ENCODE results near the gene IL17REL. TPM values are rescaled to one million over a fixed set of nuclear protein-coding genes. Genes with fewer than 3 reads are reported as not detected.

Gene IL17REL
- total RNA-seq, 1 donor from 2014 or later: not detected

DNA sequence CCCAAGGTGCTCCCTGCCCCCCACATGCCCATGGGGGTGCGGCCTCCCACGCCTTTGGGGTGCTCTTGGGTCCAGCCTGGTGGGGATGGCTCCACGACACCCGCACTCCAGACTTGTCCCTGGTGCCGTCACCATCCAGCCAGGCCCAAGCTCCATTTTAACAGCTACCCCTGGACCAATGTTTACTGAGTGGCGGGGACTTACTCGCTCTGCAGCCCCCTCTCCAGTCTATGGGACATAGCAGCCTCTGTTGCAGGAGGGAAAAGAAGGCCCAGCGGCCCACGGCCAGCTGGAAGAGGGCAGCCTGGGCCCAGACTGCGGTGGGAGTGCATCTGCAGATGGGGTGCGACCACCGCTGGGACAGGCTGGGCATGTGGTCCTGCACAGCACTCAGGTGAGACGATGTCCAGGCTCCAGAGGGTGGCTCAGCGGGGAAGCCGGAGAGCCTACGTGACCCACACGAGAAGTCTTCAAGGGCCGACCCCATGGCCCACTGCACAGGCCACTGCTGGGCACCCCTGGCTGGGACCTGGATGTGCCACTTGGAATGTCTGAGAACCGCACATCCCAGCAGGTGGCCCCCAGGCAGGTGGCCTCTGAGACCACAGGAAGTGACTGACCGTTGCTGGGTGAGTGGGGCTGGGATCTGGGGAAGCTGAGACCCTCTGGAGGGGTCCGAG is 18.1 kb downstream of the IL17REL start:
- DNase-seq (ENCODE audit: extremely low spot score, unreplicated experiment): peak; percentile 81
- no peak overlapping the region for H3K27ac Mint-ChIP-seq (ENCODE audit: unreplicated experiment)
- TF ChIP-seq, protein P1, sequence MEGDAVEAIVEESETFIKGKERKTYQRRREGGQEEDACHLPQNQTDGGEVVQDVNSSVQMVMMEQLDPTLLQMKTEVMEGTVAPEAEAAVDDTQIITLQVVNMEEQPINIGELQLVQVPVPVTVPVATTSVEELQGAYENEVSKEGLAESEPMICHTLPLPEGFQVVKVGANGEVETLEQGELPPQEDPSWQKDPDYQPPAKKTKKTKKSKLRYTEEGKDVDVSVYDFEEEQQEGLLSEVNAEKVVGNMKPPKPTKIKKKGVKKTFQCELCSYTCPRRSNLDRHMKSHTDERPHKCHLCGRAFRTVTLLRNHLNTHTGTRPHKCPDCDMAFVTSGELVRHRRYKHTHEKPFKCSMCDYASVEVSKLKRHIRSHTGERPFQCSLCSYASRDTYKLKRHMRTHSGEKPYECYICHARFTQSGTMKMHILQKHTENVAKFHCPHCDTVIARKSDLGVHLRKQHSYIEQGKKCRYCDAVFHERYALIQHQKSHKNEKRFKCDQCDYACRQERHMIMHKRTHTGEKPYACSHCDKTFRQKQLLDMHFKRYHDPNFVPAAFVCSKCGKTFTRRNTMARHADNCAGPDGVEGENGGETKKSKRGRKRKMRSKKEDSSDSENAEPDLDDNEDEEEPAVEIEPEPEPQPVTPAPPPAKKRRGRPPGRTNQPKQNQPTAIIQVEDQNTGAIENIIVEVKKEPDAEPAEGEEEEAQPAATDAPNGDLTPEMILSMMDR (IDR thresholded peaks at IDR 0.05): no peak

DNA sequence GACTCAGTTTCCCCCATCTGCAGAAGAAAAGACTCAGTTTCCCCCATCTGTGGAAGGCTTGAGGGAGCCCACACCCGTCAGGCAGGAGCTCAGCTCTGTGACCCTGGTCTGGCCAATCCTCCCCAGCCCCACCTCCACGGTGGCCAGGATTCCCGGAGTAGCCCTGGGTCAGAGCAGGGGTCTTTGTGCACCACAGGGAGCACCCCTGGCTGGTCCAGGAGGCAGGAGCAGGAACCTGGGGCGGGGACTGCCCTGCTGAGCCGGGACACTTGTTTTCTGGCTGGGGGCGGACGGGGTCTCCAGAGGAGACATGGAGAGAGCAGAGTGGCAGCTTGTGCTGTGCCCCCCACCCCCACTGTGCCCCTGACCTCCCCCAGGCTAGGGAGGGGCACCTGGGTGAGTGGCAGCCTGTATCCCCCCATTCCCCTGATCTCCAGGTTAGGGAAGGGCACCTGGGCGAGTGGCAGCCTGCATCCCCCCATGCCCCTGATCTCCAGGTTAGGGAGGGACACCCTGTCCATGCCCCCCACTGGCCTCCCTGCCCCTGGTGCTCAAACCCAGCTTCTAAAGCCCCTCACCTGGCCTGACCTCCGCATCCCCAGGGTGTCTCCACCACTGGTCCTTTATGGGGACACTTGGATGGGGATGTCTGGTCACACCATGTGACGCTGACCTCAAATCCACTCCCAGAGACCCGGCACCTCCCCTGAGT is 18.8 kb downstream of the IL17REL start:
- H3K4me1 Mint-ChIP-seq (ENCODE audit: unreplicated experiment): no peaks in the 10 kb centered on the region
- H3K27ac Mint-ChIP-seq (ENCODE audit: unreplicated experiment): no peak overlapping the region
- H3K9me3 Mint-ChIP-seq (ENCODE audit: unreplicated experiment): peaks cover 11% of the 10 kb centered on the region
- H3K36me3 Mint-ChIP-seq (ENCODE audit: unreplicated experiment): no peaks in the 10 kb centered on the region
- peaks cover 2% of the 10 kb centered on the region for H3K27me3 Mint-ChIP-seq (ENCODE audit: unreplicated experiment)
- TF ChIP-seq, protein P1 (IDR thresholded peaks at IDR 0.05): no peak
- peak; percentile 80 for DNase-seq (ENCODE audit: extremely low spot score, unreplicated experiment)
- H3K4me3 Mint-ChIP-seq (ENCODE audit: unreplicated experiment): no peak overlapping the region

More for the DNA sequence above, 18.1 kb downstream of the IL17REL start:
- H3K4me3 Mint-ChIP-seq (ENCODE audit: unreplicated experiment): no peak overlapping the region
- peaks cover 2% of the 10 kb centered on the region for H3K4me1 Mint-ChIP-seq (ENCODE audit: unreplicated experiment)
- H3K27me3 Mint-ChIP-seq (ENCODE audit: unreplicated experiment): peaks cover 2% of the 10 kb centered on the region
- peaks cover 11% of the 10 kb centered on the region for H3K9me3 Mint-ChIP-seq (ENCODE audit: unreplicated experiment)
- no peaks in the 10 kb centered on the region for H3K36me3 Mint-ChIP-seq (ENCODE audit: unreplicated experiment)

GRCh38 chr22:49992921-49993648 is 19.5 kb downstream of the IL17REL start:
- TF ChIP-seq, protein P1 (IDR thresholded peaks at IDR 0.05): peak; percentile 63
- Mint-ChIP-seq H3K9me3 (ENCODE audit: unreplicated experiment) (peaks cover 11% of the 10 kb centered on the region), H3K36me3 (ENCODE audit: unreplicated experiment) (no peaks in the 10 kb centered on the region), H3K4me1 (ENCODE audit: unreplicated experiment) (no peaks in the 10 kb centered on the region), H3K4me3 (ENCODE audit: unreplicated experiment) (no peak overlapping the region), H3K27me3 (ENCODE audit: unreplicated experiment) (peaks cover 2% of the 10 kb centered on the region), H3K27ac (ENCODE audit: unreplicated experiment) (no peak overlapping the region)
- DNase-seq (ENCODE audit: extremely low spot score, unreplicated experiment): peak; percentile 80

DNA sequence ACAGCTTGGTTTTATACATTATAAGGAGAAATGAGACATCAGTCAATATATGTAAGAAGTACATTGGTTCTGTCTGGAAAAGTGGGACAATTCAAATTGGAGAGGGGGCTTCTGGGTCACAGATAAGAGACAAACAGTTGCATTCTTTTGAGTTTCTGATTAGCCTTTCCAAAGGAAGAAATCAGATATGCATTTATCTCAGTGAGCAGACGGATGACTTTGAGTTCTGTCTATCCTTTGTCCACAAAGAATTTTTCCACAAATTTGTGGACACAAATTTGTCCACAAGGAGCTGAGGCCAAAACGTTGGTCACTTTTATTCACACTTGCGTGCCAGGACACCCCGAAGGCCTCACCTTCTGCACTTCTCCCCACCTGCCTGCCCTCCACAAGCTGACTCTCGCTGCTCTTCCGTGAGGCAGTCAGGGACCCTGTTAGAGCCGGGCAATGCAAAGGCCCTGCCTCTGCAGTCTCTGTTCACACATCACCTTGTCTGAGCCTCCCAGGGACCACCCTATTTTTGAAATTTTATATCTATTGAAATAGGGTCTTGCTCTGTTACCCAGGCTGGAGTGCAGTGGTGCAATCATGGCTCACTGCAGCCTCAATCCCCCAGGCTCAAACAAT is 20.5 kb downstream of the IL17REL start:
- H3K27me3 Mint-ChIP-seq (ENCODE audit: unreplicated experiment): peaks cover 2% of the 10 kb centered on the region
- H3K36me3 Mint-ChIP-seq (ENCODE audit: unreplicated experiment): no peaks in the 10 kb centered on the region
- H3K27ac Mint-ChIP-seq (ENCODE audit: unreplicated experiment): no peak overlapping the region
- peaks cover 11% of the 10 kb centered on the region for H3K9me3 Mint-ChIP-seq (ENCODE audit: unreplicated experiment)
- H3K4me3 Mint-ChIP-seq (ENCODE audit: unreplicated experiment): no peak overlapping the region
- no peaks in the 10 kb centered on the region for H3K4me1 Mint-ChIP-seq (ENCODE audit: unreplicated experiment)
- TF ChIP-seq, protein P1 (IDR thresholded peaks at IDR 0.05): no peak
- DNase-seq (ENCODE audit: extremely low spot score, unreplicated experiment): no peak
